Measurements from ENCODE around the gene MAD1L1. TPM values are rescaled to one million over a fixed set of nuclear protein-coding genes. Genes with fewer than 3 reads are reported as not detected.

Gene MAD1L1
- total and polyA plus RNA-seq, 8 donors = 12.8 to 469 (median 27.3) TPM

DNA sequence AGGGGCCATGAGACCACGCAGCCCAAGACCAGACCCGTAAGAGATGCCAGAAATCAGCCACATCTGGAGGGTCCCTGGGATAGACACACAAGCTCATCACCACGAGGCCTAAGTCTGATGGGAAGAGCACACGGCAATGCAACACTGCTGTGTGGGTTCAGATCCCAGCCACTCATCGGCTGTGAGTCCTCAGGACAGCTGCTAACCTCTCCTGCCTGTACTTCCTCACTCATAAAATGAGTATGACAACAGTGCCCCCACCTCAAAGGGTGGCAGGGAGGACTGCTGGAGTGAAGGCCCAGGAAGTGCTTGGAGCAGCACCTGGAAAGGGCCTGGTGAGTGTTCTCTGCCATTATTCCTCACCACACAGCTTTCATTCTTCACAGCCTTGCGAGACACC, 60.9 kb downstream of the MAD1L1 start:
- intact Hi-C loops (cut with DNase I; ENCODE audit: low total_unique reads) = no loop called here
- TF ChIP-seq, protein P1, sequence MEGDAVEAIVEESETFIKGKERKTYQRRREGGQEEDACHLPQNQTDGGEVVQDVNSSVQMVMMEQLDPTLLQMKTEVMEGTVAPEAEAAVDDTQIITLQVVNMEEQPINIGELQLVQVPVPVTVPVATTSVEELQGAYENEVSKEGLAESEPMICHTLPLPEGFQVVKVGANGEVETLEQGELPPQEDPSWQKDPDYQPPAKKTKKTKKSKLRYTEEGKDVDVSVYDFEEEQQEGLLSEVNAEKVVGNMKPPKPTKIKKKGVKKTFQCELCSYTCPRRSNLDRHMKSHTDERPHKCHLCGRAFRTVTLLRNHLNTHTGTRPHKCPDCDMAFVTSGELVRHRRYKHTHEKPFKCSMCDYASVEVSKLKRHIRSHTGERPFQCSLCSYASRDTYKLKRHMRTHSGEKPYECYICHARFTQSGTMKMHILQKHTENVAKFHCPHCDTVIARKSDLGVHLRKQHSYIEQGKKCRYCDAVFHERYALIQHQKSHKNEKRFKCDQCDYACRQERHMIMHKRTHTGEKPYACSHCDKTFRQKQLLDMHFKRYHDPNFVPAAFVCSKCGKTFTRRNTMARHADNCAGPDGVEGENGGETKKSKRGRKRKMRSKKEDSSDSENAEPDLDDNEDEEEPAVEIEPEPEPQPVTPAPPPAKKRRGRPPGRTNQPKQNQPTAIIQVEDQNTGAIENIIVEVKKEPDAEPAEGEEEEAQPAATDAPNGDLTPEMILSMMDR (IDR thresholded peaks at IDR 0.05) = no peak
- no peak for TF ChIP-seq EP300 (IDR thresholded peaks at IDR 0.05)
- TF ChIP-seq POLR2AphosphoS5 (IDR thresholded peaks at IDR 0.05) = no peak
- no peak for TF ChIP-seq POLR2A (IDR thresholded peaks at IDR 0.05)
- no peaks in the 10 kb centered on the region for H3K9me3 ChIP-seq
- H3K27me3 ChIP-seq = no peaks in the 10 kb centered on the region
- no peak for DNase-seq
- peaks cover 18 to 40% (median 26%) of the 10 kb centered on the region in 4 donors for H3K4me1 ChIP-seq
- no peak overlapping the region for H3K4me3 ChIP-seq
- H3K36me3 ChIP-seq = peaks cover 0 to 16% (median 12%) of the 10 kb centered on the region in 4 donors
- H3K27ac ChIP-seq = no peak overlapping the region
- 94 to 98% (median 96%) methylated on average over 5 to 6 of the region's 6 CpGs for WGBS, 5 donors

DNA sequence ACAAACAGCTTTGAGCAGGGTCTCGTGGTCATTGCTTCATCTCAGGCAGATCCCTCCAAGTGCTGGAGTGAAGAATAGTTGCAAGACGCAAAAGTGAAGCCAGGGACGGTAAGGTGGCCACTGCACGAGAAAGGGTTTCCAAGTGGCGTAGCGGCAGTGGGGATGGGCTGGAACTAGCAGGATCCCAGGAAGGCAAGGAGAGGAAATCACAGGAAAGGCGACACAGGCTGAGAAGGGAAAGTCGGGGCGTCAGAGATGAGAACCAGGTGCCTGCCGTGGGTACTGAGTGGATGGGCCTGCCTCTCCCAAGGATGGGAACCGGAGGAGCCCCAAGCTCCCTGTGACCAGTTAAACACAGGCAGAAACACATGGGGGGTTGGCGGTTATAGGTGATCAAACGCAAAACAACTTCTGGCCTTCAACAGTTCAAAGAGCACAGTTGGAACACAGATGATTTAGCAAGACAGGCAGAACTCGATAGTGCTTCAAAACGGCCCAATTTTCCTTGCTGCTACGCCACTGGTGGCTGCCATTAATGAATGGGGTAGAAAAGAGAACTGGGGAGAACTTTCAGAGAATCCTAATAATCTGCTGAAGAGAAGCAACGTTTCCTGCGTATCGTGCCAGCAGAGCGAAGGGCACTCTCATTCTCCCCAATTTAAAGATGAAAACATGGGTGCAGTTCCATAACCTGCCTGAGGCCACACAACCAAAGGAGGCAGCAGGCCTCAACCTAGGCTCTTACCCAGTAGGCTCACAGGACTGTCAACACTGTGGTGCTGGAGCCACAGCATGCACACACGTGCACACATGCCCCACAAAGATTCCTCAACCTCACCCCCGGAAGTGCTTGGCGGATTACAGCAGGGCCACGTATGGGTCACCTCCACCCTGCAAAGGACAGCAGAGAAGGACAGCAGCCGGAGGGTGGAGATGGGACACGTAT, 61.9 kb downstream of the MAD1L1 start:
- peaks cover 18 to 44% (median 26%) of the 10 kb centered on the region in 4 donors for H3K4me1 ChIP-seq
- no peaks in the 10 kb centered on the region for H3K27me3 ChIP-seq
- H3K36me3 ChIP-seq = peaks cover 0 to 19% (median 12%) of the 10 kb centered on the region in 4 donors
- 91 to 96% (median 92%) methylated on average over 26 of the region's 26 CpGs for WGBS, 5 donors
- no peak for TF ChIP-seq POLR2A (IDR thresholded peaks at IDR 0.05)
- no peak for TF ChIP-seq POLR2AphosphoS5 (IDR thresholded peaks at IDR 0.05)
- no peak for TF ChIP-seq EP300 (IDR thresholded peaks at IDR 0.05)
- TF ChIP-seq, protein P1 (IDR thresholded peaks at IDR 0.05) = no peak
- intact Hi-C loops (cut with DNase I; ENCODE audit: low total_unique reads) = no loop called here
- no peak for DNase-seq
- H3K27ac ChIP-seq = no peak overlapping the region
- H3K9me3 ChIP-seq = no peaks in the 10 kb centered on the region
- no peak overlapping the region for H3K4me3 ChIP-seq

DNA sequence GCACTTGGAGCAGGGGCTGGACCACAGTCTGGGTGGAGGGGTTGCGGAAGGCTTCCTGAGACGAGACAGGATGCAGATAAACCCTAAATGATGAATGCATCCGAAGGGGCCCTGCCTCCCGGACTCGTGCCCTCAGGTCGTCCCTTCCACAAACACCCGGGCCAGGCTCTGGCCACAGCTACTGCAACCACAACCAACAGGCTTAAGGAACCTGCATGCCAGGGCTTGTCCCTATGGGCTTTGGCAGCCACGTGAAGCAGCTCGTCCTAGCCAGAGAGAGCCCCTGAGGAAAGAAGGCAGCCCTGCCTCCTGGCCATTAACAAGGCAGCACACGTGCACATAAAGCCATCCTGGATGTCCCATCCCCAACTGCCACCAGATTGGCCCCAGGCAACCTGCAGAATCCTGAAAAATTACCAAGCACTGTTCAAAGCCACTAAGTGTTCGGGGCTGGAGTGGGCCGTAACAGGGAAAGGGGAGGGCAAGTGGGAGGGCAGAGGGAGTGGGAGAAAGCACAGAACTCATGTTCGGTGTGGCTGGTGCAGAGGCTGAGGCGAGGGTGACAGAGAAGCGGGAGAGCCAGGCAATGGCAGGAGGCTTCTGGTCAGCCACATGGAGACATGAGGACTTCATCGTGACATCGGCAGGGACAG, 62.7 kb downstream of the MAD1L1 start:
- 84 to 97% (median 96%) methylated on average over 17 of the region's 17 CpGs for WGBS, 5 donors
- no peak for DNase-seq
- no peaks in the 10 kb centered on the region for H3K27me3 ChIP-seq
- peaks cover 18 to 36% (median 22%) of the 10 kb centered on the region in 4 donors for H3K4me1 ChIP-seq
- no peak overlapping the region for H3K27ac ChIP-seq
- intact Hi-C loops (cut with DNase I; ENCODE audit: low total_unique reads) = no loop called here
- TF ChIP-seq, protein P1 (IDR thresholded peaks at IDR 0.05) = no peak
- no peak for TF ChIP-seq POLR2AphosphoS5 (IDR thresholded peaks at IDR 0.05)
- no peak for TF ChIP-seq POLR2A (IDR thresholded peaks at IDR 0.05)
- TF ChIP-seq EP300 (IDR thresholded peaks at IDR 0.05) = no peak
- no peaks in the 10 kb centered on the region for H3K9me3 ChIP-seq
- peaks cover 0 to 23% (median 12%) of the 10 kb centered on the region in 4 donors for H3K36me3 ChIP-seq
- H3K4me3 ChIP-seq = no peak overlapping the region

DNA sequence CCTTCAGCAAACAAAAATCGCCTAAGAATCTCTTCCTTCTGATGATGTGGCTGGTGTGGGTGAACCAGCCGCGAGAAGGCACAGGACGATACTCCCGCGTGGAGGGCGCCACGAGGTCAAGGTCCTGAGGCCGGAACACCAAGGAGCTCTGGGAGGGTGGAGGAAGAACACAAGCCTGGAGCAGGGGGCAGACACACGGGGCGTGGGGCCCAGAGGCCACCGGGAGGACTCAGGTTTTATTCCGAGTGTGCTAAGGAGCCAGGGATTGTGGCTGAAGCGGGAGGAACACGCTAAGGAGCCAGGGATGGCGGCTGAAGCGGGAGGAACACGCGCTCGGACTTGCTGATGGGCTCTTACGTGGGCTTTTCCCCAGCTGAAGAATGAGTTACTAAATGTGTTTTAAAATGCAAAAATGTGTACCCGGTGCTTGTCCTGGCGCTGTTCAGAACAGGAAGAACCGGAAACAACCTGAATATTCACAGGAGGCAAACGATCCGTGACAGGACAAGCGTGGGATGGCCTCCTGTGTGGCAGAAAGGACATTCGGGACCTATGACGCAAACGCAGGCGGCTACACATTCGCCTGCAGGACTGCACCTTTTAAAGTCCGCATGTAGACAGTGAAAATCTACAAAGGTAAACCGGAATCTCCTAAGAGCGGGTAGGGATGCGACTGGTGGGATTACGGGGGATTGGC, 64.0 kb downstream of the MAD1L1 start:
- no peak overlapping the region for H3K27ac ChIP-seq
- peaks cover 0 to 23% (median 12%) of the 10 kb centered on the region in 4 donors for H3K36me3 ChIP-seq
- WGBS, 5 donors = 87 to 97% (median 95%) methylated on average over 37 of the region's 37 CpGs
- H3K9me3 ChIP-seq = no peaks in the 10 kb centered on the region
- DNase-seq = no peak
- intact Hi-C loops (cut with DNase I; ENCODE audit: low total_unique reads) = no loop called here
- H3K4me1 ChIP-seq = peaks cover 16 to 38% (median 18%) of the 10 kb centered on the region in 4 donors
- no peak overlapping the region for H3K4me3 ChIP-seq
- no peaks in the 10 kb centered on the region for H3K27me3 ChIP-seq
- TF ChIP-seq, protein P1 (IDR thresholded peaks at IDR 0.05) = no peak
- TF ChIP-seq POLR2A (IDR thresholded peaks at IDR 0.05) = no peak
- no peak for TF ChIP-seq POLR2AphosphoS5 (IDR thresholded peaks at IDR 0.05)
- no peak for TF ChIP-seq EP300 (IDR thresholded peaks at IDR 0.05)
